HG03565 (cell line): Measurements from ENCODE around the gene LYZL1.
"Not testable (repeated sequence)": the region's sequence is repeated elsewhere in the genome, so short reads cannot be mapped to it uniquely, and the experiment has no call there.

Source experiments
- ATAC-seq: cut with Tn5 transposase; IDR thresholded peaks from one replicate; pipeline ENCODE4 v1.9.1; 2021; ENCODE audit warnings: mild to moderate bottlenecking, moderate library complexity; ENCODE audit not compliant: unreplicated experiment

Gene LYZL1

GRCh38 chr10:29304995-29305335 is 16.1 kb downstream of the LYZL1 start:
- ATAC-seq, result no peak

GRCh38 chr10:29306688-29307087 is 17.8 kb downstream of the LYZL1 start:
- no peak for ATAC-seq

GRCh38 chr10:29308142-29308541 is 19.3 kb downstream of the LYZL1 start:
- ATAC-seq, result not testable (repeated sequence)

GRCh38 chr10:29309465-29309864 is 20.6 kb downstream of the LYZL1 start:
- ATAC-seq, result no peak

- not testable (repeated sequence) for ATAC-seq
These were observed 21.6 kb downstream of the LYZL1 start for GRCh38 chr10:29310463-29310862.

- ATAC-seq, result no peak
These were observed 24.2 kb downstream of the LYZL1 start for GRCh38 chr10:29313071-29313470.

GRCh38 chr10:29314726-29315125 is 25.9 kb downstream of the LYZL1 start:
- no peak for ATAC-seq

GRCh38 chr10:29315814-29316213 is 26.9 kb downstream of the LYZL1 start:
- ATAC-seq, result no peak

GRCh38 chr10:29316308-29317026 is 27.6 kb downstream of the LYZL1 start:
- ATAC-seq, result no peak

- no peak for ATAC-seq
These were observed 28.2 kb downstream of the LYZL1 start for GRCh38 chr10:29317027-29317420.

- no peak for ATAC-seq
These were observed 28.7 kb downstream of the LYZL1 start for GRCh38 chr10:29317423-29318021.

- not testable (repeated sequence) for ATAC-seq
These were observed 29.5 kb downstream of the LYZL1 start for GRCh38 chr10:29318141-29319071.

GRCh38 chr10:29319205-29319781 is 30.4 kb downstream of the LYZL1 start:
- ATAC-seq, result no peak

GRCh38 chr10:29320680-29321121 is 31.8 kb downstream of the LYZL1 start:
- ATAC-seq, result not testable (repeated sequence)

- no peak for ATAC-seq
These were observed 32.8 kb downstream of the LYZL1 start for GRCh38 chr10:29321656-29322055.

GRCh38 chr10:29322918-29323317 is 34.0 kb downstream of the LYZL1 start:
- ATAC-seq, result no peak

GRCh38 chr10:29323367-29323766 is 34.5 kb downstream of the LYZL1 start:
- no peak for ATAC-seq

GRCh38 chr10:29324220-29324841 is 35.5 kb downstream of the LYZL1 start:
- no peak for ATAC-seq

GRCh38 chr10:29326299-29326698 is 37.4 kb downstream of the LYZL1 start:
- no peak for ATAC-seq

GRCh38 chr10:29326886-29327745 is 38.2 kb downstream of the LYZL1 start:
- no peak for ATAC-seq
